Mucosa of descending colon (tissue), 3 donors: Measurements from ENCODE around the gene MRPL28. TPM values are rescaled to one million over a fixed set of nuclear protein-coding genes. Genes with fewer than 3 reads are reported as not detected.

Experiments used
- ATAC-seq: fragments of 200-7000 bp; cut with Tn5 transposase; one replicate; pipeline ENCODE4 v1.9.1; 2020; ENCODE audit warnings: mild to moderate bottlenecking, moderate library complexity
- DNase-seq, 3 donors: peaks; one replicate each; pipeline ENCODE4 v3.0.0-alpha.2; 2020
- H3K36me3 ChIP-seq: fragments of 200-600 bp; one replicate; pipeline ENCODE4 v1.8.0; 2021; ENCODE audit warnings: low read depth, mild to moderate bottlenecking
- H3K4me1 ChIP-seq: fragments of 200-600 bp; one replicate; pipeline ENCODE4 v1.8.0; 2021; ENCODE audit warnings: low read depth, mild to moderate bottlenecking
- H3K4me3 ChIP-seq: fragments of 200-600 bp; one replicate; pipeline ENCODE4 v1.8.0; 2021; ENCODE audit warnings: mild to moderate bottlenecking
- H3K9me3 ChIP-seq: fragments of 200-600 bp; one replicate; pipeline ENCODE4 v1.8.0; 2021; ENCODE audit warnings: mild to moderate bottlenecking
- CTCF ChIP-seq: fragments of 200-600 bp; IDR thresholded peaks from one replicate; pipeline ENCODE4 v1.8.0; 2022; ENCODE audit warnings: antibody characterized with exemption, mild to moderate bottlenecking
- intact Hi-C, 2 donors: fragments of 100-400 bp; cut with DNase I in 1 of 2; cut with micrococcal nuclease in 1 of 2; formaldehyde crosslinking; loops; one replicate each; pipeline versions ENCODE4 v1.11.0 to v1.11.1; 2022; cut with DNase I, micrococcal nuclease
- total RNA-seq, 3 donors: library from RNA; stranded (reverse); fragmentation: NEBNext Ultra II Directional in 2 of 3; extraction: Animal tissue kit (Norgen Biotek cat#: 25700) in 2 of 3; gene quantifications; one replicate each; pipeline versions ENCODE4 v1.2.1 to v1.2.4, GENCODE V29; 2021 to 2023
- donor health status: DM: no; HTN: no; CAD: no; lungs with moderate emphysema.
- donor health status: DM: no; HTN: no; CAD: no.
- donor health status: DM: no; HTN: yes; CAD: no.

The MRPL28 gene
- total RNA-seq, 3 donors from 2014 or later = 39.7 to 53.8 (median 49.1) TPM

- no peak for TF ChIP-seq CTCF
- ATAC-seq = no peak
- H3K4me3 ChIP-seq = no peak overlapping the region
- H3K9me3 ChIP-seq = no peaks in the 10 kb centered on the region
- peaks cover 10% of the 10 kb centered on the region for H3K4me1 ChIP-seq
- DNase-seq = no peak
- intact Hi-C loops = no loop called here
- H3K36me3 ChIP-seq = no peaks in the 10 kb centered on the region
These were observed 29.1 kb upstream of the MRPL28 start for GRCh38 chr16:399340-400019.

- peaks cover 10% of the 10 kb centered on the region for H3K4me1 ChIP-seq
- no peak for TF ChIP-seq CTCF
- DNase-seq = peak in 1 of 3 donors; percentile 51
- H3K9me3 ChIP-seq = no peaks in the 10 kb centered on the region
- H3K36me3 ChIP-seq = no peaks in the 10 kb centered on the region
- H3K4me3 ChIP-seq = no peak overlapping the region
- intact Hi-C loops = no loop called here
- ATAC-seq = no peak
These were observed 28.4 kb upstream of the MRPL28 start for GRCh38 chr16:398561-399339.

GRCh38 chr16:397736-398332 lies 27.5 kb upstream of the MRPL28 start:
- no peaks in the 10 kb centered on the region for H3K36me3 ChIP-seq
- intact Hi-C loops = no loop called here
- H3K4me1 ChIP-seq = peaks cover 10% of the 10 kb centered on the region
- no peak overlapping the region for H3K4me3 ChIP-seq
- DNase-seq = peak; percentile 70 to 84 (median 78)
- TF ChIP-seq CTCF = no peak
- no peaks in the 10 kb centered on the region for H3K9me3 ChIP-seq
- peak; percentile 30 for ATAC-seq

- no peak for TF ChIP-seq CTCF
- no peak for ATAC-seq
- Histone ChIP-seq H3K4me1 (peaks cover 10% of the 10 kb centered on the region), H3K36me3 (no peaks in the 10 kb centered on the region), H3K4me3 (peak within 1 kb of the TSS; percentile 19), H3K9me3 (no peaks in the 10 kb centered on the region)
- intact Hi-C loops = no loop called here
- DNase-seq = peak in 1 of 3 donors; percentile 58
These were observed 26.9 kb upstream of the MRPL28 start, which contains the start of gene NME4 for GRCh38 chr16:397135-397661. Gene NME4 (plus strand): TSS chr16:397199. CDS start chr16:397223, 24 bp downstream.

GRCh38 chr16:396605-397004 lies 26.3 kb upstream of the MRPL28 start:
- no peak for ATAC-seq
- Histone ChIP-seq H3K36me3 (no peaks in the 10 kb centered on the region), H3K9me3 (no peaks in the 10 kb centered on the region), H3K4me1 (peaks cover 10% of the 10 kb centered on the region), H3K4me3 (no peak overlapping the region)
- intact Hi-C loops = no loop called here
- TF ChIP-seq CTCF = no peak
- DNase-seq = peak in 1 of 3 donors; percentile 58
